ENCODE data around the gene CD209. TPM values are rescaled to one million over a fixed set of nuclear protein-coding genes. Genes with fewer than 3 reads are reported as not detected.
"Not testable (repeated sequence)": the region's sequence is repeated elsewhere in the genome, so short reads cannot be mapped to it uniquely, and the experiment has no call there.

CD209 gene
- polyA plus RNA-seq, 3 donors: 1.1 to 2.1 (median 1.8) TPM

GRCh38 chr19:7766535-7766934 lies 19.2 kb upstream of the CD209 start:
- Histone ChIP-seq H3K27ac (ENCODE audit: low read depth in 1 of 2, low read length in 2 of 2) (no peak overlapping the region), H3K4me2 (replicated peaks; ENCODE audit: extremely low read depth, low read length, poor library complexity, severe bottlenecking) (no peak overlapping the region), H3K79me2 (ENCODE audit: insufficient read depth, low read length) (no peaks in the 10 kb centered on the region), H3K27me3 (ENCODE audit: control insufficient read depth in 2 of 2, insufficient read depth in 2 of 2, low read length in 2 of 2) (no peaks in the 10 kb centered on the region), H3K9ac (ENCODE audit: insufficient read depth, low read length, poor library complexity, severe bottlenecking) (no peak overlapping the region), H3K4me3 (replicated peaks in 1 of 3; ENCODE audit: low read depth in 2 of 3, low read length in 3 of 3) (no peak overlapping the region), H2AFZ (ENCODE audit: insufficient read depth, low read depth, low read length, poor library complexity, severe bottlenecking) (no peak overlapping the region), H3K9me3 (replicated peaks in 1 of 2; ENCODE audit: control insufficient read depth in 1 of 2, insufficient read depth in 1 of 2, low read length in 2 of 2) (no peaks in the 10 kb centered on the region), H3K36me3 (replicated peaks in 1 of 2; ENCODE audit: control insufficient read depth in 1 of 2, insufficient read depth in 2 of 2, low read length in 2 of 2) (no peaks in the 10 kb centered on the region), H3K4me1 (ENCODE audit: control insufficient read depth in 1 of 2, insufficient read depth in 2 of 2, low read length in 2 of 2) (peaks cover 10 to 12% of the 10 kb centered on the region in 2 donors), H4K20me1 (ENCODE audit: insufficient read depth, low read length) (no peaks in the 10 kb centered on the region)
- Mint-ChIP-seq H3K27me3 (ENCODE audit: low read depth in 3 of 3) (peaks cover 0 to 7% (median 6%) of the 10 kb centered on the region in 3 donors), H3K4me1 (peaks cover 29% of the 10 kb centered on the region), H3K27ac (no peak overlapping the region), H3K4me3 (no peak overlapping the region), H3K9me3 (peaks cover 0 to 2% (median 0%) of the 10 kb centered on the region in 7 donors), H3K36me3 (no peaks in the 10 kb centered on the region)
- WGBS (ENCODE audit: insufficient coverage): 34% methylated on average over 2 of the region's 11 CpGs
- intact Hi-C loops (cut with micrococcal nuclease): no loop called here
- no peak for TF ChIP-seq CTCF (IDR thresholded peaks at IDR 0.05)
- no peak for DNase-seq

GRCh38 chr19:7765043-7765442 lies 17.7 kb upstream of the CD209 start:
- H3K27me3 Mint-ChIP-seq (ENCODE audit: low read depth in 3 of 3); H2AFZ ChIP-seq (ENCODE audit: insufficient read depth, low read depth, low read length, poor library complexity, severe bottlenecking); H3K4me1 ChIP-seq (ENCODE audit: control insufficient read depth in 1 of 2, insufficient read depth in 2 of 2, low read length in 2 of 2); H3K9ac ChIP-seq (ENCODE audit: insufficient read depth, low read length, poor library complexity, severe bottlenecking); H3K36me3 ChIP-seq (replicated peaks in 1 of 2; ENCODE audit: control insufficient read depth in 1 of 2, insufficient read depth in 2 of 2, low read length in 2 of 2); DNase-seq; H3K4me2 ChIP-seq (replicated peaks; ENCODE audit: extremely low read depth, low read length, poor library complexity, severe bottlenecking); H3K9me3 ChIP-seq (replicated peaks in 1 of 2; ENCODE audit: control insufficient read depth in 1 of 2, insufficient read depth in 1 of 2, low read length in 2 of 2); H4K20me1 ChIP-seq (ENCODE audit: insufficient read depth, low read length); H3K79me2 ChIP-seq (ENCODE audit: insufficient read depth, low read length); H3K36me3 Mint-ChIP-seq; H3K27ac Mint-ChIP-seq; H3K9me3 Mint-ChIP-seq; H3K4me3 ChIP-seq (replicated peaks in 1 of 3; ENCODE audit: low read depth in 2 of 3, low read length in 3 of 3); H3K4me3 Mint-ChIP-seq; H3K27me3 ChIP-seq (ENCODE audit: control insufficient read depth in 2 of 2, insufficient read depth in 2 of 2, low read length in 2 of 2); H3K27ac ChIP-seq (ENCODE audit: low read depth in 1 of 2, low read length in 2 of 2); intact Hi-C loops (cut with micrococcal nuclease): not testable (repeated sequence)
- H3K4me1 Mint-ChIP-seq: peaks cover 22% of the 10 kb centered on the region
- 96% methylated on average over 2 of the region's 2 CpGs for WGBS (ENCODE audit: insufficient coverage)

GRCh38 chr19:7764157-7764556 lies 16.8 kb upstream of the CD209 start:
- not testable (repeated sequence) for H3K4me3 Mint-ChIP-seq; H3K36me3 ChIP-seq (replicated peaks in 1 of 2; ENCODE audit: control insufficient read depth in 1 of 2, insufficient read depth in 2 of 2, low read length in 2 of 2)
- peaks cover 6 to 11% (median 8%) of the 10 kb centered on the region in 7 donors for H3K9me3 Mint-ChIP-seq

More at GRCh38 chr19:7764157-7764556, 16.8 kb upstream of the CD209 start:
- H2AFZ ChIP-seq (ENCODE audit: insufficient read depth, low read depth, low read length, poor library complexity, severe bottlenecking); H3K4me3 ChIP-seq (replicated peaks in 1 of 3; ENCODE audit: low read depth in 2 of 3, low read length in 3 of 3); H3K9ac ChIP-seq (ENCODE audit: insufficient read depth, low read length, poor library complexity, severe bottlenecking); H3K4me2 ChIP-seq (replicated peaks; ENCODE audit: extremely low read depth, low read length, poor library complexity, severe bottlenecking); H3K36me3 Mint-ChIP-seq; H3K4me1 ChIP-seq (ENCODE audit: control insufficient read depth in 1 of 2, insufficient read depth in 2 of 2, low read length in 2 of 2); H4K20me1 ChIP-seq (ENCODE audit: insufficient read depth, low read length); H3K27ac Mint-ChIP-seq; H3K27me3 Mint-ChIP-seq (ENCODE audit: low read depth in 3 of 3); DNase-seq; H3K27me3 ChIP-seq (ENCODE audit: control insufficient read depth in 2 of 2, insufficient read depth in 2 of 2, low read length in 2 of 2); H3K79me2 ChIP-seq (ENCODE audit: insufficient read depth, low read length); intact Hi-C loops (cut with micrococcal nuclease); H3K9me3 ChIP-seq (replicated peaks in 1 of 2; ENCODE audit: control insufficient read depth in 1 of 2, insufficient read depth in 1 of 2, low read length in 2 of 2); H3K27ac ChIP-seq (ENCODE audit: low read depth in 1 of 2, low read length in 2 of 2): not testable (repeated sequence)
- 80% methylated on average over 1 of the region's 3 CpGs for WGBS (ENCODE audit: insufficient coverage)
- H3K4me1 Mint-ChIP-seq: peaks cover 22% of the 10 kb centered on the region

All from CD14-positive monocyte (primary cell).